OCI-LY3 (cell line): ENCODE data around the gene MLC1.

ENCODE experiments used
- EZH2phosphoT487 ChIP-seq: fragments of 200-600 bp; shearing (Covaris generic); IDR thresholded peaks from 2 replicates; pipeline ENCODE4 v1.6.1; 2018; ENCODE audit warnings: antibody characterized with exemption, mixed run types, low read depth
- TF ChIP-seq, protein P1 (sequence below): fragments of 200-600, 300-600 bp; sonication (generic); IDR thresholded peaks from 2 replicates; pipeline ENCODE4 v1.5.1; 2014; ENCODE audit warnings: antibody characterized with exemption, low read length, low read depth

DNA sequence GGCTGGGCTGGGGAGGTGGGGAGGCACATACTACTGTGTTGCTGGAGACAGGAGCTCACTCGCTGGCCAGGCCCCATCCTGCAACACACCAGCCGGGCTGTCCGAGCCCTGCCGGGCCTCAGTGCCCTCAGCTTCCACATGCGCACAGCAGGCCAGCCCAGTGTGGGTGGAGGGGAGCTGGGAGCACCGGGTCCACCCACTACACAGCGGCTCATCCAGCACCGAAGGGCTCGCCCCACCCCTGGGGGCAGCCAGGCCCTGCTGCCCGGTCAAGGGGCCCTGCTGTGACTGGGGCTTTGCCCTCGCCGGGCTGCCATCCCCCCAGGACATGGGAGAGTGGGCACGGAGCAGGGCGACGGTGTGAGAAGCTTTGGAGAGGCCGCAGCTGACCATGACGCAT lies 36.4 kb downstream of the MLC1 start:
- TF ChIP-seq, protein P1, sequence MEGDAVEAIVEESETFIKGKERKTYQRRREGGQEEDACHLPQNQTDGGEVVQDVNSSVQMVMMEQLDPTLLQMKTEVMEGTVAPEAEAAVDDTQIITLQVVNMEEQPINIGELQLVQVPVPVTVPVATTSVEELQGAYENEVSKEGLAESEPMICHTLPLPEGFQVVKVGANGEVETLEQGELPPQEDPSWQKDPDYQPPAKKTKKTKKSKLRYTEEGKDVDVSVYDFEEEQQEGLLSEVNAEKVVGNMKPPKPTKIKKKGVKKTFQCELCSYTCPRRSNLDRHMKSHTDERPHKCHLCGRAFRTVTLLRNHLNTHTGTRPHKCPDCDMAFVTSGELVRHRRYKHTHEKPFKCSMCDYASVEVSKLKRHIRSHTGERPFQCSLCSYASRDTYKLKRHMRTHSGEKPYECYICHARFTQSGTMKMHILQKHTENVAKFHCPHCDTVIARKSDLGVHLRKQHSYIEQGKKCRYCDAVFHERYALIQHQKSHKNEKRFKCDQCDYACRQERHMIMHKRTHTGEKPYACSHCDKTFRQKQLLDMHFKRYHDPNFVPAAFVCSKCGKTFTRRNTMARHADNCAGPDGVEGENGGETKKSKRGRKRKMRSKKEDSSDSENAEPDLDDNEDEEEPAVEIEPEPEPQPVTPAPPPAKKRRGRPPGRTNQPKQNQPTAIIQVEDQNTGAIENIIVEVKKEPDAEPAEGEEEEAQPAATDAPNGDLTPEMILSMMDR, result no peak
- no peak for TF ChIP-seq EZH2phosphoT487
